ENCODE results near the gene NAV3.
"Not testable (repeated sequence)": the region's sequence is repeated elsewhere in the genome, so short reads cannot be mapped to it uniquely, and the experiment has no call there.

The NAV3 gene

DNA sequence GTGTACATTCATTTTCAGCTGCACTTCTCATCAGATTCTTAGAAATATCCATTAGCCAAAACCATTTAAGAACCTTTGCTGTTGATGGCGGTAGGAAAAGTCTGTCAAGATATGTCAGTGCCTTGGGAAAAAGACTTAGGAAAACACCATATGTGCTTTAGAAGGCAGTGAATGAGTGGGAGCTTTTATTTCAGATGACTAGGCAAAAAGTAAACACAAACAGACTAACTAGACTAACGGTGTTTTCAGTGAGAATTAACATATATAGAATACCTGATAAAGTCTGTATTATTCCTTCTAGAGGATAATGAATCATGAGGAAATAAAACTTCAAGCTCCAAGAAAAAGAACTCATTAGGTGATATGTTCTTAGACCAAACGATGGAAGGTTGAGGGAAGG lies 418.9 kb downstream of the NAV3 start:
- no peak for DNase-seq (ENCODE audit: low read depth in 2 of 2)

DNA sequence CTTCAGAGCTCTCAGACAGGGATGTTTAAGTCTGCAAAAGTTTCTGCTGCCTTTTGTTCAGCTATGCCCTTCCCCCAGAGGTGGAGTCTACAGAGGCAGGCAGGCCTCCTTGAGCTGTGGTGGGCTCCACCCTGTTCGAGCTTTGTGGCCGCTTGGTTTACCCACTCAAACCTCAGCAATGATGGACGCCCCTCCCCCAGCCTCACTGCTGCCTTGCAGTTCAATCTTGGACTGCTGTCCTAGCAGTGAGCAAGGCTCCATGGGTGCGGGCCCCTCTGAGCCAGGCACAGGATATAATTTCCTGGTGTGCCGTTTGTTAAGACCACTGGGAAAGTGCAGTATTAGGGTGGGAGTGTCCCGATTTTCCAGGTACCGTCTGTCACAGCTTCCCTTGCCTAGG lies 427.0 kb downstream of the NAV3 start:
- DNase-seq (ENCODE audit: low read depth in 2 of 2) = not testable (repeated sequence)

DNA sequence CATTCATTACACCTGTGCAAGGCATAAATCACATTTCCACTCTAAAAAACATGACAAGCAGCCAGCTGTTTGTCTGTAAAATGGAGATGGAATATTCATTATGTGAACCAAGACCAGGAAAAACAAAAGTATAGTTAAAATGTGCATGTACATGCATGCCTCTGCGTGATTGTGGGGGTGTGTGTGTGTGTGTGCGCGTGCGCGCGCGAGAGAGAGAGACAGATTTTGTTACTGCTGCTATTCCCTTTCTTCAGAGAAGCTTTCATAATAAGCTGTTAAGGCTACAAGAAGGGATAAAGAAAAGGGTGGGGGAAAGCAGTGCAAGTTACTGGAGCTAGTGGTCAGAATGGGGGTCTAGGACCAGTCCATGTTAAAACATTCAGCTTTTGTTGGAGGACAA lies 430.3 kb downstream of the NAV3 start:
- no peak for DNase-seq (ENCODE audit: low read depth in 2 of 2)

DNA sequence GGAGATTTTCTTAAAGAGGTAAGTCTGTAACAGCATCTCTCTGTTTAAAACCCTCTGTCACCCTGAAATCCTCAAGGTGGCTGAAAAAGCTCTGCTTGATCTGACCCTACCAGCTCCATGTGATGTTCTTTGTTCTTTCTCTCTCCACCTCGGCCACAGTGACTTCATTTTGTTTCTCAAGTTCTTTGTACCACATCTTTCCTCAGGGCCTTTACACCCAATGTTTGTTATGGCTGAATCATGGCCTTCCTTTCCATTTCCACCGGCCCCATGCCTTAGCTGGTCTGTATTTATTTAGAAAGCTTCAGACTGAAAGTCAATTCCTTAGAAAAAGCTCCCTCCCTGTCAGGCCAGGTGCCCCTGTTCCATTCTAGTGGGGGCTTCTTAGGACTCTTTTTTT lies 431.2 kb downstream of the NAV3 start:
- no peak for DNase-seq (ENCODE audit: low read depth in 2 of 2)

All from stimulated activated CD8-positive, alpha-beta memory T cell treated with anti-CD3 and anti-CD28 coated beads, Interleukin-2, amount 100 ng/mL, for 48 hours (primary cell).